GM10266 (cell line): ENCODE measurements around the gene HSD17B14.

Experiments
- DNase-seq: peaks from one replicate; pipeline ENCODE4 v3.0.0; 2012; ENCODE audit errors: extremely low spot score
- CTCF ChIP-seq: IDR thresholded peaks from 2 replicates; pipeline ENCODE4 v1.5.1; 2012; ENCODE audit warnings: mild to moderate bottlenecking, low read depth; ENCODE audit not compliant: control insufficient read depth, insufficient read depth; ENCODE audit errors: missing control alignments

Gene HSD17B14

GRCh38 chr19:48835734-48836088, 580 bp downstream of the HSD17B14 start:
- TF ChIP-seq CTCF = peak; percentile 94
- peak; percentile 88 for DNase-seq

- no peak for TF ChIP-seq CTCF
- DNase-seq = no peak
Observed at GRCh38 chr19:48833977-48834376, 2.3 kb downstream of the HSD17B14 start.

DNA sequence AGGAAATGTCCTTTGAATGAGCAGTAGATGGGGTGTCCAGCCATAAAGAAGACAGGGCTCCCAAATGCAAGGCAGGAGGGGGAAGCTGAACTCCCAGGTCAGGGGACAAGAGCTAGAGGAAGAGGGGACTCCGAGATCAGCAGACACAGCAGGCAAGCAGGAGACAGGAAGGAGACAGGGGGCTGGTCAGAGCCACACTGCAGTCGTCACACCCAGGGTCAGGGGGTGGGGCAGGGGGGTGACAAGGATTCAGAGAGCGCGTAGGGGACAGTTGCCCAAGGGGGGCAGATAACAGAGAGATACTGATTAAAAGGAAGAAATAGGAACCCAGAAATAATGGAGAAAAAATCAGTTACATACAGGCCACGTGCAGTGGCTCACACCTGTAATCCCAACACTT, 3.2 kb downstream of the HSD17B14 start:
- DNase-seq = no peak
- TF ChIP-seq CTCF = no peak

DNA sequence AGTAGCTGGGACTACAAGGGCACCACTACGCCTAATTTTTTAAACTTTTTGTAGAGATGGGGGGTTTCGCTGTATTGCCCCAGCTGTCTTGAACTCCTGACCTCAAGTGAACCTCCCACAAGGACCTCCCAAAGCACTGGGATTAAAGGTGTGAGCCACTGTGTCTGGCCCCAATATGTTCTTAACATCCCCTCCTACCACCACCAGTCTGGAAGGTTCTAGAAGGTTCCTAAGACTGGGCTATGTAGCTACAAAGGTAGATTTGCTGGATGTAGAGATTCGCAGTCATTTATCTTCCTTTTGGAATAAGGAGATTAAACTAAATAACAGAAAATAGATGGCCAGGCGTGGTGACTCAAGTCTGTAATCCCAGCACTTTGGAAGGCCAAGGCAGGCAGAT, 5.3 kb downstream of the HSD17B14 start:
- TF ChIP-seq CTCF = no peak
- no peak for DNase-seq

GRCh38 chr19:48830088-48830487, 6.2 kb downstream of the HSD17B14 start:
- no peak for TF ChIP-seq CTCF
- DNase-seq = no peak

DNA sequence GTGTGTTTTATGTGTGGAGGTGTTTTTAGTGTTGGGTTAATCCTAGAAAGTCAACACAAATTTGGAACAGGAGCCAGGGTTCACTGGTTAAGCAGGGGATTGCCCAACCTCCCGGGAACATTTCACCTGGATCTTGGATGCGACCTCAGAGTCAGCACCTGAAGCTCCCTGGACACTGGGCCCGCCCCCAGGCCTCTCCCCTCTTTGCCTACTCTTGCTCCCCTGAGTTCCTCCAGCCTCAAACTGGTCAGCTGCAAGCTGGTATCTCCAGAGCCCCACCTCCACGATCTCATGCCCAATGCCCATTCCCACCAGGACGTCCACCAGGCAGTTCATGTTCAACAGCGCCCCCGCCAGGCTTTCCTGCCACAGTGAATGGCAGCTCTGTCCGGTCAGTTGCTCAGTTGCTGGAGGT, 9.7 kb downstream of the HSD17B14 start:
- no peak for TF ChIP-seq CTCF
- no peak for DNase-seq

DNA sequence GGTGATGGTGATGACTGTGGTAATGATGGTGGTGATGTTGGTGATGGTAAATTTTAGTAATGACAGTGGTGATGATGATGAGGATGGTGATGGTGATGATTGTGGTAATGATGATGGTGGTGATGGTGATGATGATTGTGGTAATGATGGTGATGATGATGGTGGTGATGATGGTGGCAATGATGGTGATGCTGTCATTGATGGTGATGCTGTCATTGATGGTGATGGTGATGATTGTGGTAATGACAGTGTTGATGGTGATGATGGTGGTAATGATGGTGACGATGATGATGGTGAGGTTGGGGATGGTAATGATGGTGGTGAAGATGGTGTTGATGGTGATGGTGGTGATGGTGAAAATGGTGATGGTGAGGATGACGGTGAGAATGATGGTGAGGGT, 13.8 kb downstream of the HSD17B14 start:
- TF ChIP-seq CTCF = no peak
- no peak for DNase-seq

- no peak for DNase-seq
- TF ChIP-seq CTCF = no peak
Observed at GRCh38 chr19:48821633-48822032, 14.7 kb downstream of the HSD17B14 start.
